NCI-H82 treated with DMSO at 0.1 percent for 48 hours (cell line): ENCODE data around the gene CDHR2.

Source experiments
- DNase-seq: peaks from one replicate; lab custom pipeline; 2025; ENCODE audit not compliant: unreplicated experiment; lab: John Stamatoyannopoulos, UW

CDHR2 gene

GRCh38 chr5:176616511-176616910, 67.4 kb downstream of the CDHR2 start:
- DNase-seq: no peak

DNA sequence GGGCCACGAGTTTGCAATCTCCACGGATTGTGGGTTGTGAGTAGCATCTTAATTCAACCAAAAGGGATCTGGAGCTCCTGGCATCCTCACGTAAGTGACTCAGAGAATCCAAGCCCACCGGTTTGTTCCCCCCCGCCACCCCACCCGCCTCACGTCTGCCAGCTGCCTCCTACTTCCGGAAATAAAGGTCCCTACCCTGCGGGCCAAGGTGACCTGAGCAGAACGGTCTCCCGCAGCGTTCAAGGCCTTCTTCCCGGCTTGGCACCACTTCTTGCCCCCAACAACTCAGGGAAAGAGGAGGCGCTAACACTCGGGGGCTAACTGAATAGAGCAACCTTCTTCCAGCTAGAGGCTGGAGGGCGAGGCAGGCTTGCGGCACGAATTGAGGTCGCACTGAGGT, 69.6 kb downstream of the CDHR2 start:
- DNase-seq: no peak

- peak; percentile 23 for DNase-seq
Observed at GRCh38 chr5:176619203-176619568, 70.0 kb downstream of the CDHR2 start.

GRCh38 chr5:176619569-176620332, 70.6 kb downstream of the CDHR2 start:
- DNase-seq: no peak

DNA sequence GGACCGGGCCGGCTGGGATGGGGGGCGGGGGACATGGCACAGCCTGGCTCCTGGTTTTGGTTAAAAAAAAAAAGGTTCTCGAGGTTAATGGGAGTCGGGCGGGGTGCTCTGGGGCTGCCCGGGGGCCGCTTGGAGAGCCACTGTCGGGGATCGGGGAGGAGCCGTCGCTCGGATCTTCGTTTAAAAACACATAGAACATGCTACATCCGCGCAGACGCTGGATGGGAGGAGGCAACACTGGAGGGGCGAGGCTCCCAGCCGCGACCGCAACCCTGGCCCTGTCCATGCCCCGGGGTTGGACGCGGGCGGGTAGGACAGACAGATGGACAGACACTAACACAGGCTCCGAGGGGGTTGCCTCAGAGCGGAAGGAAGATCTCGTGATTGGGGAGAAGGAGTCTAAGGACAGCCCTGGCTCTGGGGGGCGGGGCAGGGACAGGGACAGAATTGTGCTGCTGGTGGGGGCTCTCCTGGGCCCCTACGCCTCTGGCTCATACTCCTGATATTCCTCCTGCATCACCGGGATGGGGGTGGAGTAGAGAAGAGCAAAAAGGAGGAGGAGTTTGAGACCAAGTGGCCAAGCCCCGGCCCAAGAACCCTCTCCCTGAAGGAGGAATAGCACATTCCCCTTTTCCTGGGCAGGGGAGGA, 71.3 kb downstream of the CDHR2 start:
- DNase-seq: no peak

DNA sequence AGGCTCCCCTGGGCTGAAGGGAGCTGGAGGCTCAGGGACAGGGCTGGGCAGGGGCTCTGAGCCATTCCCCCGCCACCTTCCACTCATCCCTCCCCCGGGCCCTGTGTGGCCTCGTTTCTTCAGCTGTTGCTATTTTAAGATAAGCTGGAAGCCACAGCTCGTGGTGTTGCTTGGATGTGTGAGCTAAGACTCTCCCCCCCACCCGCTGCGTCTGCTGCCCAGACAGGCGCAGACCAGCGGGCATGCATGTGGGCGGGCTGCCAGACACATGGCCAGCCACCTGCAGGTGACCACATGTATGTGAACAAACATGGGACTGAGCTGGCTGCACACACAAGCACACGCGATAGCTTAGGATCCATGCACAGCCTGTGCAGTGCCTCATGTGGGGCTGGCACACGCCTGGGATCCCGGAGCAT, 72.5 kb downstream of the CDHR2 start:
- DNase-seq: no peak

DNA sequence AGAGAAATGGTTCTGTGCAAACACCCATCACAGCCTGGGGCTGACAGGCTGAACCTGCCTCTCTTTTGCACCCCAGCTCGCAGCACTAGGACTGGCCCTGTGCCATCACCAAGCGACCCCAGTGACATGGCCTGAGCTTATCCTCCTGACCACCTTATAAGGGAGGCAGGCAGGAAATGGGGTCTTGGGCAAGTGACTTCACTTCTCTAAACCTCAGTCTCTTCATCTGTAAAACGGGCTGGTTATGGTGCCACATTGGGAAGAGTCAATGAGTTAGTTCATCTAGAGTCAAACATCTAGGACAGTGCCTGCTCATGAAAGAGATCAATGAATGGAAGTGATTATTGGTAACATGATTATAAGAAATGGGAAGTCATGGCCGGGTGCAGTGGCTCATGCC, 75.0 kb downstream of the CDHR2 start:
- DNase-seq: no peak

DNA sequence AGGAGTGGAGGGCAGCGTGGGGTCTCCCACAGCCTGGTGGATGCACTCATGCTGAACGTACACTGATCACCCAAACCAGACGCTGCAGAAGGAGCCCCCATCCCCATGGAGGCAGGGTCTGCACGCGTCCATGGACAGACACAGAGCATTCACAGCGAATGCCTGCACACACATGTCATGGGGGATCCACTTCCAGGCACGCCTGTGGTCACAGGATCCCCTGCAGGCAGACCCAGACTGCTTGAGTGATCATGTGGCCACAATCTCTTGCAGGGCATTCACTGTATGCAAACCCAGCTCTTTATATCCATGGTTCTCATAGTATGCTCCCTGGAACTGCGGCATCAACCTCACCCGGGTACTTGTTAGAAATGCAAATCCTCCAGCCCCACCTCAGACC, 75.8 kb downstream of the CDHR2 start:
- DNase-seq: no peak

GRCh38 chr5:176625512-176625911, 76.4 kb downstream of the CDHR2 start:
- no peak for DNase-seq

- no peak for DNase-seq
Observed at GRCh38 chr5:176625966-176626875, 77.1 kb downstream of the CDHR2 start.

DNA sequence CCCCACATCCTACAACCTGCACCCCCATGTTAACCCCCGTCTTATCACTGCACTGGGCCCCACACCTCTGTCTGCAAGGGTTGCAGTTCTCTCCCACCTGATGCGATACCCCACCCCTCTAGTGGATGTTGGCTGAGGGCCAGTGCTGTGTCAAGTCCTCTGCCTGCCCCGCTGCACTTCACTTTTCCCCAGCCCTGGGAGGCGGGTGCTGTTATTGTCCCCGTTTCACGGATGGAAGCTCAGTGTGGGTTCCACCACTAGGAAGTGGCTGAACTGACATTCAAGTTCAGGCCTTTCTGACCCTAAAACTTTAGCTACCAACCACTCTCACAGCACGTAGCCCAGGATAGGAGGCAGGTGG, 77.7 kb downstream of the CDHR2 start:
- DNase-seq: no peak

GRCh38 chr5:176627582-176627981, 78.4 kb downstream of the CDHR2 start:
- DNase-seq: no peak

DNA sequence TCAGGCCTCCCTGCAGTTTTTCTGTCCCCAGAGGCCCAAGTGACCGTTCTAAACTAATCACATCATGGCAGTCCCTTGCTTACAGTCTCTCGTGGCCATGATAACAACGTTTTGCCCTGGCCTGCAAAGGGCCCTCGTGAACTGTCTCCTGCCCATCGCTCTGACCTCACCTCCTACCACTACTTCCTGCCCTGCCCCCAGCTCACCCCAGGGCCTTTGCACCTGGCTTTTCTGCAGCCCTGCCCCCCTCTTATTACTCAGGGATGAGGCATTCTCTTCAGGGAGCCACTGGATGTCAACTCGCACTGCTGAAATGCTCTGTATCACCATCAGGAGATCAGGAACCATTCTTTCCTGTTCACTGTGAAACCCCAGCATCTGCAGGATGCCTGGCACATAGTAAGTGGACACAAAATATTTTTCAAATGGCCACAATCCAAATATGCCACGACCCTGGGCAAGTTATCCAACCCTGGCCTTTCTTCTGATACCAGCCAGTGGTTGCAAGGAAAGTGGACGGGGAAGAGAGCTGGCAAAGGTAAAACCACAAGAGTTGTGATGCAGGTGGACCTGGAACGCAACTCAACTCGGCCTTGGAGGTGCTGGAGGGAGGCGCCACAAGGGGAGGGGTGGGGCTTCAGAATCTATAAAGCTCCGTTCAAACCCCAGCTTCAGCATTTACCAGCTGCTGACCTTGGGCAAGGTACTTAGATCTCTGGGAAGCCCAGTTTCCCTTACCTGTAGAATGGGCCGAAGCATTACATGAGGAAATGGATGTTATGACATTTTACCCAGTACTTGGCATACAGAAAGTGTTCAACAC, 79.5 kb downstream of the CDHR2 start:
- DNase-seq: no peak

- no peak for DNase-seq
Observed at GRCh38 chr5:176629317-176629852, 80.2 kb downstream of the CDHR2 start.

GRCh38 chr5:176629853-176630680, 80.9 kb downstream of the CDHR2 start, which contains the start of the genes EIF4E1B and SNCB:
EIF4E1B (plus strand) TSS chr5:176630675; CDS start chr5:176642788, 12,113 bp downstream.
SNCB (minus strand) TSS chr5:176630534; CDS start chr5:176629654, 880 bp downstream.
- DNase-seq: peak; percentile 19

- DNase-seq: no peak
Observed at GRCh38 chr5:176630681-176631222, 81.6 kb downstream of the CDHR2 start.

DNA sequence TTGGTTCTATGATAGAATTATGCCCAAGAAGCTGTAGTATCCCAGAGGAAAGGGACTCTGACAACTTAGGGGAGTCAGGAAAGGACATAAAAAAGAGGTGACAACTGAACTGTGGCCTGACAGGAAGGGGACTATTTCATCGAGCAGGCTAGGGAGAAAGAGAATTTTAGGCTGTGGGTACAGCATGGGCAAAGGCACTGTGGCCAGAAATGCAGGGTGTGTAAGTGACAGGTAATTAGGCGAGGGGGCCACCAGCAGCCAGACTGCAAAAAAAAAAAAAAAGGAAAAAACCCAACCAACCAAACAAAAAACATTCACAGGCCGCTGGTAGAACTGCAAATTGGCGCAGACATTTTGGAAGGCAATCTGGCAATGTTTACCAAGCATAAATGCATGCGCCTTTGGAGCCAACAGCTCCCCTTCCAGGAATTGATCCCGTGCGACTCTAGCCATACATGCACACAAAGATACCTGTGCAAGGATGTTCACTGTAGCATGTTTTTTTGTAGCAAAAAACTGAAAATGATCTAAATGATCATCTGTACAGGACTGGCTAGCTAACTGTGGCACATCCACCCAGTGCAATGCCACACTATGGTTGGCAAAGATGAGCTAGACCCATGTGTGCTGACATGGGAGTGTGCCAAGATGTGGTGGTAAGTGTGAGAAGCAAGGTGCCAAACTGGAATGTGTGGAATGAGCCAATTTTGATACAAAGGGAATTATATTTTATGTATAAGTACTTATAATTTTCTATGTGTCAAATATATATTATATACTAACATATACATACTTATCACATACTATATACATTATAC, 82.5 kb downstream of the CDHR2 start:
- no peak for DNase-seq

DNA sequence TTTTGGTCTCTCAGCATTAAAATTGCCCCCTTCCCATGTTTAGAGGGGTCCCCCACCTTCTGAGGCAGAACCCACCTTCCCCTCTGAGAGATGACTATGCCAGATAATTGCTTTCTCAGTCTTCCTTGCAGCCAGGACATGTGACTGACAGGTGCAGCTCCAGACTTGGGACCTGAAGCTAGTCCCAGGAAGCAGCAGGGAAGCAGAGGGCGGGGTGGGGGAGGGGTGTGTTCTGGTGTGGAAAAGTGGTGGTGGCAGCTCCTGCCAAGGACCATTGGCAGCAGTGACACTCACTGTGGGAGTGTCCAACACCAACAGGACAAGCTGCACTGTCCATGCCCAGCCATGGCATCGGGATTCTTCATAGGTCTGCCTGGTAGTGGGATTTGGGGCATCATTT, 83.6 kb downstream of the CDHR2 start:
- no peak for DNase-seq
